HEK293 (cell line): ENCODE data around the gene RRP8.

Experiments used
- CTCF ChIA-PET: fragments of 350-600 bp; formaldehyde crosslinking; extraction: SDS; loops from one replicate; lab custom pipeline; 2021; ENCODE audit warnings: antibody characterized with exemption; lab: Yijun Ruan, JAX
- POLR2A ChIA-PET: fragments of 300-600 bp; formaldehyde crosslinking; extraction: SDS; loops from one replicate; lab custom pipeline; 2020; ENCODE audit warnings: antibody characterized with exemption, inconsistent platforms; lab: Yijun Ruan, JAX
- H3K27ac ChIP-seq: fragments of 200-500 bp; sonication (Bioruptor generic); 2 replicates; pipeline ENCODE4 v1.5.1; 2014; ENCODE audit warnings: low read depth, low read length, control low read depth, inconsistent platforms; ENCODE audit errors: extremely low read depth
- H3K36me3 ChIP-seq, 2 experiments: fragments of 200-500 bp in 1 of 2; sonication (Bioruptor generic) in 1 of 2; 1 replicate in 1 of 2; 2 replicates in 1 of 2; pipeline ENCODE4 v1.5.1; 2014 to 2017; ENCODE audit warnings: inconsistent platforms in 2 of 2, low read length in 2 of 2; ENCODE audit not compliant: control insufficient read depth in 2 of 2, insufficient read depth in 1 of 2
- H3K4me1 ChIP-seq: fragments of 200-500 bp; sonication (Bioruptor generic); 2 replicates; pipeline ENCODE4 v1.5.1; 2014; ENCODE audit warnings: mild to moderate bottlenecking, low read length, inconsistent platforms; ENCODE audit not compliant: control insufficient read depth, insufficient read depth
- H3K4me3 ChIP-seq: 2 replicates; pipeline ENCODE4 v1.5.1; 2011; ENCODE audit warnings: low read depth, mild to moderate bottlenecking, control low read depth, low read length, moderate library complexity
- H3K9me3 ChIP-seq: fragments of 200-500 bp; sonication (Bioruptor generic); 2 replicates; pipeline ENCODE4 v1.5.1; 2014; ENCODE audit warnings: low read depth, low read length, inconsistent platforms; ENCODE audit not compliant: control insufficient read depth, insufficient read depth
- KLF9 ChIP-seq: fragments of 450-650 bp; formaldehyde crosslinking; IDR thresholded peaks from 2 replicates; pipeline ENCODE4 v1.5.1; 2016; ENCODE audit warnings: missing biosample characterization, missing genetic modification characterization, low read depth
- MEIS1 ChIP-seq: sonication (generic); formaldehyde crosslinking; IDR thresholded peaks from 2 replicates; pipeline ENCODE4 v1.8.1; 2022; ENCODE audit warnings: missing genetic modification reagents, mild to moderate bottlenecking, borderline replicate concordance
- PATZ1 ChIP-seq: fragments of 450-650 bp; formaldehyde crosslinking; IDR thresholded peaks from 2 replicates; pipeline ENCODE4 v1.5.1; 2016; ENCODE audit warnings: missing biosample characterization, missing genetic modification characterization
- PRDM6 ChIP-seq: fragments of 450-650 bp; formaldehyde crosslinking; IDR thresholded peaks from 2 replicates; pipeline ENCODE4 v1.5.1; 2017; ENCODE audit warnings: missing biosample characterization, missing genetic modification characterization
- SP2 ChIP-seq: fragments of 450-650 bp; formaldehyde crosslinking; IDR thresholded peaks from 2 replicates; pipeline ENCODE4 v1.5.1; 2016; ENCODE audit warnings: missing biosample characterization, missing genetic modification characterization
- SP3 ChIP-seq: fragments of 450-650 bp; formaldehyde crosslinking; IDR thresholded peaks from 2 replicates; pipeline ENCODE4 v1.5.1; 2016; ENCODE audit warnings: missing biosample characterization, missing genetic modification characterization
- SP7 ChIP-seq: fragments of 450-650 bp; formaldehyde crosslinking; IDR thresholded peaks from 2 replicates; pipeline ENCODE4 v1.5.1; 2016; ENCODE audit warnings: missing biosample characterization, missing genetic modification characterization
- YY2 ChIP-seq: fragments of 450-650 bp; formaldehyde crosslinking; IDR thresholded peaks from 2 replicates; pipeline ENCODE4 v1.5.1; 2016; ENCODE audit warnings: missing biosample characterization, missing genetic modification characterization
- ZBTB20 ChIP-seq: fragments of 450-650 bp; formaldehyde crosslinking; IDR thresholded peaks from 2 replicates; pipeline ENCODE4 v1.5.1; 2016; ENCODE audit warnings: missing biosample characterization, missing genetic modification characterization
- ZBTB21 ChIP-seq: fragments of 450-650 bp; formaldehyde crosslinking; IDR thresholded peaks from 2 replicates; pipeline ENCODE4 v1.5.1; 2017; ENCODE audit warnings: missing biosample characterization, missing genetic modification characterization
- ZBTB48 ChIP-seq: fragments of 450-650 bp; formaldehyde crosslinking; IDR thresholded peaks from 2 replicates; pipeline ENCODE4 v1.5.1; 2016; ENCODE audit warnings: missing biosample characterization, missing genetic modification characterization
- ZBTB6 ChIP-seq: fragments of 450-650 bp; formaldehyde crosslinking; IDR thresholded peaks from 2 replicates; pipeline ENCODE4 v1.5.1; 2017; ENCODE audit warnings: missing biosample characterization, missing genetic modification characterization
- ZBTB8A ChIP-seq: fragments of 450-650 bp; formaldehyde crosslinking; IDR thresholded peaks from 2 replicates; pipeline ENCODE4 v1.5.1; 2016; ENCODE audit warnings: missing biosample characterization, missing genetic modification characterization
- ZEB2 ChIP-seq: fragments of 450-650 bp; formaldehyde crosslinking; IDR thresholded peaks from 2 replicates; pipeline ENCODE4 v1.5.1; 2016; ENCODE audit warnings: missing biosample characterization, missing genetic modification characterization
- ZFP37 ChIP-seq: fragments of 450-650 bp; formaldehyde crosslinking; IDR thresholded peaks from 2 replicates; pipeline ENCODE4 v1.5.1; 2016; ENCODE audit warnings: missing biosample characterization, missing genetic modification characterization
- ZNF133 ChIP-seq: fragments of 450-650 bp; formaldehyde crosslinking; IDR thresholded peaks from 2 replicates; pipeline ENCODE4 v1.5.1; 2016; ENCODE audit warnings: missing biosample characterization, missing genetic modification characterization
- ZNF157 ChIP-seq: fragments of 450-650 bp; formaldehyde crosslinking; IDR thresholded peaks from 2 replicates; pipeline ENCODE4 v1.5.1; 2016; ENCODE audit warnings: missing biosample characterization, missing genetic modification characterization
- ZNF184 ChIP-seq: fragments of 450-650 bp; IDR thresholded peaks from 2 replicates; pipeline ENCODE4 v1.5.1; 2018; ENCODE audit warnings: missing biosample characterization, mild to moderate bottlenecking, missing genetic modification characterization
- ZNF362 ChIP-seq: fragments of 450-650 bp; formaldehyde crosslinking; IDR thresholded peaks from 2 replicates; pipeline ENCODE4 v1.5.1; 2016; ENCODE audit warnings: missing biosample characterization, missing genetic modification characterization
- ZNF366 ChIP-seq: fragments of 450-650 bp; formaldehyde crosslinking; conservative IDR thresholded peaks from 2 replicates; pipeline ENCODE4 v1.5.1; 2016; ENCODE audit warnings: missing biosample characterization, missing genetic modification characterization
- ZNF394 ChIP-seq: fragments of 450-650 bp; formaldehyde crosslinking; IDR thresholded peaks from 2 replicates; pipeline ENCODE4 v1.5.1; 2016; ENCODE audit warnings: missing biosample characterization, missing genetic modification characterization, mild to moderate bottlenecking, moderate library complexity, borderline replicate concordance
- ZNF488 ChIP-seq: fragments of 450-650 bp; formaldehyde crosslinking; IDR thresholded peaks from 2 replicates; pipeline ENCODE4 v1.5.1; 2016; ENCODE audit warnings: missing biosample characterization, missing genetic modification characterization
- ZNF521 ChIP-seq: fragments of 450-650 bp; formaldehyde crosslinking; IDR thresholded peaks from 2 replicates; pipeline ENCODE4 v1.5.1; 2017; ENCODE audit warnings: missing biosample characterization, mild to moderate bottlenecking, missing genetic modification characterization
- ZNF629 ChIP-seq: fragments of 450-650 bp; formaldehyde crosslinking; IDR thresholded peaks from 2 replicates; pipeline ENCODE4 v1.5.1; 2017; ENCODE audit warnings: missing biosample characterization, missing genetic modification characterization
- ZNF692 ChIP-seq: fragments of 450-650 bp; formaldehyde crosslinking; IDR thresholded peaks from 2 replicates; pipeline ENCODE4 v1.5.1; 2016; ENCODE audit warnings: missing biosample characterization, missing genetic modification characterization
- ZSCAN16 ChIP-seq: fragments of 450-650 bp; formaldehyde crosslinking; IDR thresholded peaks from 2 replicates; pipeline ENCODE4 v1.5.1; 2016; ENCODE audit warnings: missing biosample characterization, missing genetic modification characterization
- ZSCAN30 ChIP-seq: fragments of 450-650 bp; IDR thresholded peaks from 2 replicates; pipeline ENCODE4 v1.5.1; 2018; ENCODE audit warnings: missing biosample characterization, mild to moderate bottlenecking, missing genetic modification characterization, moderate library complexity

RRP8 gene

GRCh38 chr11:6606471-6607189 lies 3.2 kb upstream of the RRP8 start (continued):
- peak; percentile 31; the same call in 1 of the 2 replicates for TF ChIP-seq SP7 (tag by site-specific recombination)
- no peak for TF ChIP-seq ZNF394 (tag by site-specific recombination)
- no peak for TF ChIP-seq ZEB2 (tag by site-specific recombination)
- 0 out of 2 replicates have a peak, but pooled peaks have one; percentile 37 for TF ChIP-seq PATZ1 (tag by site-specific recombination)
- peak; percentile 96 for TF ChIP-seq ZBTB20 (tag by site-specific recombination)
- peak; percentile 73 for TF ChIP-seq SP3
- no peak for TF ChIP-seq ZBTB21
- TF ChIP-seq SP2, result peak; percentile 84
- no peak for TF ChIP-seq ZBTB8A (tag by site-specific recombination)
- TF ChIP-seq ZNF157, result no peak
- TF ChIP-seq PRDM6, result no peak
- TF ChIP-seq ZBTB6 (tag by site-specific recombination), result 0 out of 2 replicates have a peak, but pooled peaks have one; percentile 42
- peak; percentile 38; the same call in 1 of the 2 replicates for TF ChIP-seq ZNF629
- TF ChIP-seq ZNF184 (tag by site-specific recombination), result no peak

- Histone ChIP-seq H3K4me3 (peak overlapping the region; percentile 92), H3K36me3 (peaks cover 0 to 55% of the 10 kb centered on the region in 2 experiments; a peak in 1 of 3 replicates), H3K4me1 (no peaks in the 10 kb centered on the region), H3K9me3 (no peaks in the 10 kb centered on the region), H3K27ac (no peak overlapping the region; the same call in 1 of the 2 replicates)
- POLR2A ChIA-PET, result interaction anchor here (1.0 to 3.2 kb wide), 6 partner anchors 8 to 124 kb away, joined by 3 to 20 read pairs (median 8); partner anchors contain the start of genes ARFIP2, MRPL17, TAF10 and TIMM10B
- CTCF ChIA-PET, result interaction anchor here (1.0 to 2.1 kb wide), 6 partner anchors 8 to 226 kb away, joined by 3 to 16 read pairs (median 5); partner anchors contain the start of genes MRPL17 and TPP1
- no peak for TF ChIP-seq ZSCAN30 (tag by site-specific recombination)
- TF ChIP-seq ZNF133 (tag by site-specific recombination), result no peak
- TF ChIP-seq ZFP37, result no peak
- TF ChIP-seq ZNF692 (tag by site-specific recombination), result no peak
- no peak for TF ChIP-seq ZNF366
- no peak for TF ChIP-seq ZSCAN16 (tag by site-specific recombination)
- TF ChIP-seq ZBTB48 (tag by site-specific recombination), result no peak
- no peak for TF ChIP-seq KLF9
- TF ChIP-seq MEIS1 (CRISPR knock-in tag), result no peak
- no peak for TF ChIP-seq ZNF488 (tag by site-specific recombination)
- TF ChIP-seq ZNF521 (tag by site-specific recombination), result no peak
- no peak for TF ChIP-seq YY2 (tag by site-specific recombination)
- TF ChIP-seq ZNF362 (tag by site-specific recombination), result no peak
Measured at GRCh38 chr11:6604790-6605189, 1.4 kb upstream of the RRP8 start.
